Heart right ventricle (tissue), 16 donors: ENCODE data around the gene CNDP2. TPM values are rescaled to one million over a fixed set of nuclear protein-coding genes. Genes with fewer than 3 reads are reported as not detected.

Experiments
- ATAC-seq, 8 donors: fragments of 200-7000 bp; cut with Tn5 transposase; one replicate each; pipeline ENCODE4 v1.9.1; 2020; ENCODE audit warnings: mild to moderate bottlenecking in 8 of 8, moderate library complexity in 8 of 8, moderate number of reproducible peaks in 1 of 8
- DNase-seq, 2 donors: peaks; one replicate each; pipeline ENCODE4 v3.0.0-alpha.2; 2020
- H3K27ac ChIP-seq, 10 donors: fragments of 200-600 bp; sonication (generic) in 2 of 10; one replicate each; pipeline versions ENCODE4 v1.5.0 to v1.8.0; 2020 to 2022; ENCODE audit warnings: mild to moderate bottlenecking in 3 of 10
- H3K27me3 ChIP-seq, 7 donors: fragments of 200-600 bp; one replicate each; pipeline ENCODE4 v1.8.0; 2021 to 2022; ENCODE audit warnings: mild to moderate bottlenecking in 2 of 7
- H3K36me3 ChIP-seq, 9 donors: fragments of 200-600 bp; sonication (generic) in 1 of 9; one replicate each; pipeline versions ENCODE4 v1.5.0 to v1.8.0; 2020 to 2022; ENCODE audit warnings: mild to moderate bottlenecking in 2 of 9
- H3K4me1 ChIP-seq, 9 donors: fragments of 200-600 bp; sonication (generic) in 1 of 9; one replicate each; pipeline versions ENCODE4 v1.5.0 to v1.8.0; 2020 to 2022; ENCODE audit warnings: mild to moderate bottlenecking in 4 of 9
- H3K4me3 ChIP-seq, 10 donors: fragments of 200-600 bp; sonication (generic) in 2 of 10; one replicate each; pipeline versions ENCODE4 v1.5.0 to v1.8.0; 2020 to 2022; ENCODE audit warnings: mild to moderate bottlenecking in 7 of 10, moderate library complexity in 2 of 10
- H3K9me3 ChIP-seq, 11 donors: fragments of 200-600 bp in 10 of 11; sonication (generic) in 2 of 11; one replicate each; pipeline versions ENCODE4 v1.5.0 to v1.8.0; 2013 to 2022; ENCODE audit warnings: mild to moderate bottlenecking in 2 of 11, control low read depth in 1 of 11, moderate library complexity in 1 of 11
- CTCF ChIP-seq, 9 donors: fragments of 200-600 bp; sonication (generic) in 2 of 9; IDR thresholded peaks; one replicate each; pipeline versions ENCODE4 v1.5.0 to v1.8.0; 2021 to 2022; ENCODE audit warnings: antibody characterized with exemption in 9 of 9, mild to moderate bottlenecking in 5 of 9, moderate library complexity in 1 of 9
- WGBS, 2 donors: extraction: QIAGEN DNeasy Blood & Tissue Kit; methylation state at CpG; one replicate each; pipeline ENCODE4 v1.1.7; 2013; ENCODE audit warnings: inconsistent platforms in 1 of 2; 5-methylcytosine and 5-hydroxymethylcytosine counted together
- intact Hi-C, 10 donors: fragments of 100-400 bp; cut with DNase I; formaldehyde crosslinking; loops; one replicate each; pipeline versions ENCODE4 v1.11.1 to v1.14.2; 2022
- polyA plus RNA-seq, 2 donors: library from polyadenylated mRNA; stranded (reverse); fragments of 200-250 nt; gene quantifications; one replicate each; pipeline ENCODE4 v1.2.3, GENCODE V29; 2013
- total RNA-seq, 10 donors: library from RNA; stranded (reverse); fragmentation: NEBNext Ultra II Directional in 3 of 10; extraction: Animal tissue kit (Norgen Biotek cat#: 25700) in 3 of 10; gene quantifications; one replicate each; pipeline versions ENCODE4 v1.2.1 to v1.2.4, GENCODE V29; 2021 to 2023
- donor health status: Arrhythmogenic right ventricular cardiomyopathy.
- donor health status: ischemic (EF 13 %, LVEDD 7.1; RV severe dilation, severe dysfunction).
- donor health status: healthy with polysubstance abuse.
- donor health status: DM: no; HTN: yes; CAD: no.
- donor health status: DM: no; HTN: no; CAD: no.
- donor health status: ischemic (EF 25% LVEDD 6.9; RV normal size, moderate dysfunction).
- donor health status: ischemic (EF 25% LVEDD 5.7; RV mildly dilated, moderate dysfunction).
- donor health status: healthy.
- donor health status: DM: yes; HTN: yes; CAD: no.
- donor health status: Ischemic cardiomyopathy.
- donor health status: ischemic (EF 35%, LVEDD 5.7; RV mildly dilated, moderate dysfunction).
- donor health status: nonischemic (EF 11% LVEDD 7.7; RV severe dilation, severe dysfunction).
- donor health status: DM: yes; HTN: yes; CAD: no.
- donor health status: PGD.
- donor health status: ischemic (EF 29% LVEDD 5.4; RV normal size, mild dysfunction).
- donor health status: nonischemic (EF 23%, LVEDD 6.1; RV moderate dilation, normal function).

CNDP2 gene
- total and polyA plus RNA-seq, 12 donors, result 48.9 to 117 (median 73.2) TPM

- 66 to 76% methylated on average over 7 of the region's 7 CpGs for WGBS, 2 donors
- Histone ChIP-seq H3K27me3 (no peaks in the 10 kb centered on the region), H3K36me3 (no peaks in the 10 kb centered on the region), H3K4me1 (peaks cover 0 to 3% (median 0%) of the 10 kb centered on the region in 9 donors), H3K9me3 (peaks cover 0 to 9% (median 0%) of the 10 kb centered on the region in 11 donors), H3K4me3 (no peak overlapping the region), H3K27ac (no peak overlapping the region)
- ATAC-seq (no peak), DNase-seq (no peak)
- TF ChIP-seq CTCF (IDR thresholded peaks at IDR 0.05), result peak in 1 of 9 donors; percentile 32
- intact Hi-C loops, result no loop called here
Observed at GRCh38 chr18:74567822-74568221, 71.7 kb downstream of the CNDP2 start.

GRCh38 chr18:74569401-74569800 lies 73.2 kb downstream of the CNDP2 start:
- no peak for TF ChIP-seq CTCF (IDR thresholded peaks at IDR 0.05)
- 61 to 63% methylated on average over 4 of the region's 4 CpGs for WGBS, 2 donors
- H3K36me3 ChIP-seq, result no peaks in the 10 kb centered on the region
- peaks cover 0 to 3% (median 0%) of the 10 kb centered on the region in 9 donors for H3K4me1 ChIP-seq
- H3K4me3 ChIP-seq, result no peak overlapping the region
- no peaks in the 10 kb centered on the region for H3K27me3 ChIP-seq
- intact Hi-C loops, result no loop called here
- DNase-seq, result no peak
- H3K27ac ChIP-seq, result no peak overlapping the region
- ATAC-seq, result peak in 5 of 8 donors; percentile 30 to 53 (median 44)
- H3K9me3 ChIP-seq, result peaks cover 0 to 9% (median 0%) of the 10 kb centered on the region in 11 donors

- H3K4me3 ChIP-seq, result no peak overlapping the region
- no peak for TF ChIP-seq CTCF (IDR thresholded peaks at IDR 0.05)
- H3K27ac ChIP-seq, result no peak overlapping the region
- no peaks in the 10 kb centered on the region for H3K27me3 ChIP-seq
- no peaks in the 10 kb centered on the region for H3K36me3 ChIP-seq
- 35 to 39% methylated on average over 4 of the region's 4 CpGs for WGBS, 2 donors
- intact Hi-C loops, result no loop called here
- peaks cover 0 to 3% (median 0%) of the 10 kb centered on the region in 9 donors for H3K4me1 ChIP-seq
- DNase-seq (no peak), ATAC-seq (peak in 2 of 8 donors; percentile 19 to 39)
- H3K9me3 ChIP-seq, result peaks cover 0 to 9% (median 0%) of the 10 kb centered on the region in 11 donors
Observed at GRCh38 chr18:74570266-74570665, 74.1 kb downstream of the CNDP2 start.

GRCh38 chr18:74571895-74572680 lies 75.9 kb downstream of the CNDP2 start:
- Histone ChIP-seq H3K27ac (no peak overlapping the region), H3K9me3 (no peaks in the 10 kb centered on the region), H3K4me1 (peaks cover 0 to 3% (median 0%) of the 10 kb centered on the region in 9 donors), H3K27me3 (no peaks in the 10 kb centered on the region), H3K36me3 (no peaks in the 10 kb centered on the region), H3K4me3 (no peak overlapping the region)
- ATAC-seq, result peak in 4 of 8 donors; percentile 49 to 79 (median 60)
- intact Hi-C loops, result no loop called here
- no peak for TF ChIP-seq CTCF (IDR thresholded peaks at IDR 0.05)
- WGBS, 2 donors, result 62 to 67% methylated on average over 12 of the region's 12 CpGs
- peak in 1 of 2 donors; percentile 23 for DNase-seq
